SK-N-SH (cell line): ENCODE results near the gene SLC11A1. TPM values are rescaled to one million over a fixed set of nuclear protein-coding genes. Genes with fewer than 3 reads are reported as not detected.

Experiments
- CTCF ChIA-PET: fragments of 300-600, 350-600 bp; formaldehyde crosslinking; extraction: SDS; loops from one replicate; lab custom pipeline; 2021; lab: Yijun Ruan, JAX
- POLR2A ChIA-PET: fragments of 350-600 bp; sonication (Branson Sonifier 250); formaldehyde crosslinking; extraction: SDS; loops from one replicate; lab custom pipeline; 2020; ENCODE audit warnings: antibody characterized with exemption, inconsistent platforms; lab: Yijun Ruan, JAX
- DNase-seq: peaks from one replicate; pipeline ENCODE4 v3.0.0; 2012
- H2AFZ ChIP-seq: fragments of 200-600 bp; sonication (generic); 2 replicates; pipeline ENCODE4 v1.8.1; 2016; ENCODE audit warnings: antibody characterized with exemption, mild to moderate bottlenecking, low read depth
- H3F3A ChIP-seq: fragments of 200-600 bp; sonication (generic); replicated peaks from 2 replicates; pipeline ENCODE3; 2016; ENCODE audit warnings: antibody characterized with exemption, mild to moderate bottlenecking; ENCODE audit not compliant: insufficient read depth
- H3K27ac ChIP-seq, 2 experiments: fragments of 200-500 bp in 1 of 2; fragments of 200-600 bp in 1 of 2; sonication (Bioruptor generic) in 1 of 2; sonication (generic), shearing (Covaris generic) in 1 of 2; 2 replicates each; pipeline versions ENCODE4 v1.5.1 to v1.6.1; 2014 to 2016; ENCODE audit warnings: low read depth in 2 of 2, inconsistent platforms in 1 of 2, low read length in 1 of 2, mild to moderate bottlenecking in 1 of 2, mixed read lengths in 1 of 2
- H3K27me3 ChIP-seq: fragments of 200-600 bp; sonication (generic), shearing (Covaris generic); 2 replicates; pipeline ENCODE4 v1.6.1; 2016; ENCODE audit warnings: mixed run types; ENCODE audit not compliant: insufficient read depth
- H3K36me3 ChIP-seq, 2 experiments: fragments of 200-500 bp in 1 of 2; fragments of 200-600 bp in 1 of 2; sonication (Bioruptor generic) in 1 of 2; sonication (generic) in 1 of 2; replicated peaks in 1 of 2; 2 replicates each; pipeline versions ENCODE3 to v1.5.1; 2014 to 2016; ENCODE audit warnings: low read length in 1 of 2, mild to moderate bottlenecking in 1 of 2; ENCODE audit not compliant: insufficient read depth in 2 of 2, control insufficient read depth in 1 of 2
- H3K4me1 ChIP-seq, 2 experiments: fragments of 200-500 bp in 1 of 2; fragments of 200-600 bp in 1 of 2; sonication (Bioruptor generic) in 1 of 2; sonication (generic), shearing (Covaris generic) in 1 of 2; 2 replicates each; pipeline versions ENCODE4 v1.5.1 to v1.6.1; 2014 to 2016; ENCODE audit warnings: low read depth in 1 of 2, low read length in 1 of 2, mixed run types in 1 of 2; ENCODE audit not compliant: insufficient read depth in 2 of 2, control insufficient read depth in 1 of 2
- H3K4me2 ChIP-seq: fragments of 200-600 bp; sonication (generic), shearing (Covaris generic); 2 replicates; pipeline ENCODE4 v1.6.1; 2017; ENCODE audit warnings: mixed run types
- H3K4me3 ChIP-seq, 2 experiments: fragments of 200-500 bp in 1 of 2; fragments of 200-600 bp in 1 of 2; sonication (Bioruptor generic) in 1 of 2; sonication (generic), shearing (Covaris generic) in 1 of 2; 2 replicates each; pipeline versions ENCODE4 v1.5.1 to v1.8.1; 2014 to 2016; ENCODE audit warnings: low read depth in 2 of 2, inconsistent platforms in 1 of 2, low read length in 1 of 2, mild to moderate bottlenecking in 1 of 2, mixed read lengths in 1 of 2, moderate library complexity in 1 of 2
- H3K79me2 ChIP-seq: fragments of 200-600 bp; sonication (generic); 2 replicates; pipeline ENCODE4 v1.8.1; 2017; ENCODE audit warnings: mild to moderate bottlenecking; ENCODE audit not compliant: insufficient read depth
- H3K9ac ChIP-seq: fragments of 200-600 bp; sonication (generic); 2 replicates; pipeline ENCODE4 v1.6.1; 2017; ENCODE audit warnings: mixed run types
- H3K9me2 ChIP-seq: fragments of 200-600 bp; sonication (generic); 2 replicates; pipeline ENCODE4 v1.6.1; 2017; ENCODE audit warnings: mixed run types
- H3K9me3 ChIP-seq: fragments of 200-600 bp; sonication (generic); 2 replicates; pipeline ENCODE4 v1.6.1; 2017; ENCODE audit warnings: mixed run types, mild to moderate bottlenecking, moderate library complexity
- H4K20me1 ChIP-seq: fragments of 200-600 bp; sonication (generic); 2 replicates; pipeline ENCODE4 v1.6.1; 2017; ENCODE audit warnings: mild to moderate bottlenecking, mixed run types; ENCODE audit not compliant: insufficient read depth
- ELF1 ChIP-seq: IDR thresholded peaks from 2 replicates; pipeline ENCODE4 v1.4.0; 2012
- EZH2phosphoT487 ChIP-seq: fragments of 200-600 bp; sonication (generic); IDR thresholded peaks from 2 replicates; pipeline ENCODE4 v1.6.1; 2017; ENCODE audit warnings: low read depth, mixed run types, mild to moderate bottlenecking, antibody characterized with exemption, moderate library complexity, borderline replicate concordance
- FOSL2 ChIP-seq: IDR thresholded peaks from 2 replicates; pipeline ENCODE4 v1.4.0; 2012; ENCODE audit warnings: low read depth, mild to moderate bottlenecking, moderate library complexity, borderline replicate concordance
- FOXM1 ChIP-seq: IDR thresholded peaks from 2 replicates; pipeline ENCODE4 v1.4.0; 2012; ENCODE audit warnings: low read depth, mild to moderate bottlenecking
- GABPA ChIP-seq: IDR thresholded peaks from 2 replicates; pipeline ENCODE4 v1.4.0; 2012; ENCODE audit warnings: low read depth, mild to moderate bottlenecking
- GATA2 ChIP-seq: sonication (generic); formaldehyde crosslinking; IDR thresholded peaks from 2 replicates; pipeline ENCODE4 v1.5.0; 2020; ENCODE audit warnings: mild to moderate bottlenecking, missing genetic modification reagents
- JUND ChIP-seq: IDR thresholded peaks from 2 replicates; pipeline ENCODE4 v1.4.0; 2012
- MEF2A ChIP-seq: IDR thresholded peaks from 2 replicates; pipeline ENCODE4 v1.4.0; 2012; ENCODE audit warnings: low read depth, borderline replicate concordance
- MXI1 ChIP-seq: IDR thresholded peaks from 2 replicates; pipeline ENCODE4 v1.6.1; 2012; ENCODE audit warnings: mild to moderate bottlenecking, low read depth, low read length, improper control_type of control experiment
- NRF1 ChIP-seq: IDR thresholded peaks from 2 replicates; pipeline ENCODE4 v1.6.1; 2012; ENCODE audit warnings: low read depth, mild to moderate bottlenecking, low read length
- POLR2AphosphoS5 ChIP-seq: IDR thresholded peaks from 2 replicates; pipeline ENCODE4 v1.6.1; 2012; ENCODE audit warnings: low read depth, low read length
- RCOR1 ChIP-seq: fragments of 150-350 bp; IDR thresholded peaks from 2 replicates; pipeline ENCODE4 v1.6.1; 2017; ENCODE audit warnings: antibody characterized with exemption, low read length
- SIN3A ChIP-seq: IDR thresholded peaks from 2 replicates; pipeline ENCODE4 v1.6.1; 2012; ENCODE audit warnings: low read depth, mild to moderate bottlenecking, low read length, moderate library complexity, borderline replicate concordance
- SMC3 ChIP-seq: IDR thresholded peaks from 2 replicates; pipeline ENCODE4 v1.6.1; 2012; ENCODE audit warnings: low read depth, low read length, improper control_type of control experiment
- TEAD4 ChIP-seq: IDR thresholded peaks from 2 replicates; pipeline ENCODE4 v1.4.0; 2012; ENCODE audit warnings: mild to moderate bottlenecking, borderline replicate concordance; ENCODE audit not compliant: insufficient read depth
- YY1 ChIP-seq: IDR thresholded peaks from 2 replicates; pipeline ENCODE4 v1.4.0; 2012; ENCODE audit warnings: low read depth, mild to moderate bottlenecking
- WGBS: methylation state at CpG from one replicate; pipeline ENCODE4 v1.1.6; 2017; ENCODE audit warnings: low lambda C conversion rate; 5-methylcytosine and 5-hydroxymethylcytosine counted together
- polyA plus RNA-seq, 3 experiments: library from polyadenylated mRNA; depleted of rRNA; stranded (reverse); fragments of >200 nt; gene quantifications; 2 replicates each; pipeline ENCODE4 v1.2.3, GENCODE V29; 2012
- TF ChIP-seq, protein P1 (sequence below): fragments of 150-350 bp; IDR thresholded peaks from 2 replicates; pipeline ENCODE4 v1.6.1; 2016; ENCODE audit warnings: mild to moderate bottlenecking, low read depth, low read length
- TF ChIP-seq, protein P2 (sequence below): fragments of 150-350 bp; IDR thresholded peaks from 2 replicates; pipeline ENCODE4 v1.6.1; 2017; ENCODE audit warnings: antibody characterized with exemption, low read length, low read depth, borderline replicate concordance
- TF ChIP-seq, protein P3 (sequence below): fragments of 200-600 bp; sonication (generic); IDR thresholded peaks from 2 replicates; pipeline ENCODE4 v1.6.1; 2017; ENCODE audit warnings: antibody characterized with exemption, mild to moderate bottlenecking, moderate library complexity
- TF ChIP-seq, protein P4 (sequence below): IDR thresholded peaks from 2 replicates; pipeline ENCODE4; 2012
- TF ChIP-seq, protein P5 (sequence below): IDR thresholded peaks from 2 replicates; pipeline ENCODE4 v1.4.0; 2012; ENCODE audit warnings: low read depth

Gene SLC11A1
- polyA plus RNA-seq, 1 of the 3 experiments (the other 2 are of a cell fraction) = 0.26 TPM

DNA sequence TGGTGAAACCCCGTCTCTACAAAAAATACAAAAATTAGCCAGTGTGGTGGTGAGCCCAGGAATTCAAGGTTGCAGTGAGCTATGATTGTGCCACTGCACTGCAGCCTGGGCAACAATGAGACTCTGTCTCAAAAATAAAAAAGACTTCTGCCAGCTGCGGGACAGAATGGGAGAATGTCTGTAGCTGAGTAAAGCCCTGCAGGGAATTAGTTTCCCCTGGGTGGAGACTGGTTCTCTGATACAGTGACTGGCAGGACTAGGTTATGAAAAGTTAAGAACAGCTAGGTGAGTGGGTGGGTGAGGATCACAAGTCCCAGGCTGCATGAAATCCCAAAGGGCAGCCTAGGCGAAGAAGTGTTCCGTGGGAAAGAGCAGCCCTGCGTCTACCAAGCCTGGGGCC lies 39.2 kb upstream of the SLC11A1 start:
- Histone ChIP-seq H3K27ac (no peak overlapping the region), H3K4me2 (no peak overlapping the region), H3K79me2 (no peaks in the 10 kb centered on the region), H2AFZ (no peak overlapping the region), H3K4me3 (no peak overlapping the region), H3K27me3 (no peaks in the 10 kb centered on the region), H3K9me3 (no peaks in the 10 kb centered on the region), H3K36me3 (no peaks in the 10 kb centered on the region), H3K9me2 (no peaks in the 10 kb centered on the region), H3K4me1 (no peaks in the 10 kb centered on the region), H4K20me1 (no peaks in the 10 kb centered on the region), H3F3A (no peaks in the 10 kb centered on the region), H3K9ac (no peak overlapping the region)
- TF ChIP-seq ELF1 = no peak
- no peak for TF ChIP-seq MEF2A
- no peak for TF ChIP-seq NRF1
- TF ChIP-seq, protein P1, sequence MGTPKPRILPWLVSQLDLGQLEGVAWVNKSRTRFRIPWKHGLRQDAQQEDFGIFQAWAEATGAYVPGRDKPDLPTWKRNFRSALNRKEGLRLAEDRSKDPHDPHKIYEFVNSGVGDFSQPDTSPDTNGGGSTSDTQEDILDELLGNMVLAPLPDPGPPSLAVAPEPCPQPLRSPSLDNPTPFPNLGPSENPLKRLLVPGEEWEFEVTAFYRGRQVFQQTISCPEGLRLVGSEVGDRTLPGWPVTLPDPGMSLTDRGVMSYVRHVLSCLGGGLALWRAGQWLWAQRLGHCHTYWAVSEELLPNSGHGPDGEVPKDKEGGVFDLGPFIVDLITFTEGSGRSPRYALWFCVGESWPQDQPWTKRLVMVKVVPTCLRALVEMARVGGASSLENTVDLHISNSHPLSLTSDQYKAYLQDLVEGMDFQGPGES = no peak
- TF ChIP-seq EZH2phosphoT487 = no peak
- no peak for TF ChIP-seq GATA2
- TF ChIP-seq GABPA = no peak
- TF ChIP-seq, protein P2, sequence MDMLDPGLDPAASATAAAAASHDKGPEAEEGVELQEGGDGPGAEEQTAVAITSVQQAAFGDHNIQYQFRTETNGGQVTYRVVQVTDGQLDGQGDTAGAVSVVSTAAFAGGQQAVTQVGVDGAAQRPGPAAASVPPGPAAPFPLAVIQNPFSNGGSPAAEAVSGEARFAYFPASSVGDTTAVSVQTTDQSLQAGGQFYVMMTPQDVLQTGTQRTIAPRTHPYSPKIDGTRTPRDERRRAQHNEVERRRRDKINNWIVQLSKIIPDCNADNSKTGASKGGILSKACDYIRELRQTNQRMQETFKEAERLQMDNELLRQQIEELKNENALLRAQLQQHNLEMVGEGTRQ = no peak
- TF ChIP-seq, protein P3, sequence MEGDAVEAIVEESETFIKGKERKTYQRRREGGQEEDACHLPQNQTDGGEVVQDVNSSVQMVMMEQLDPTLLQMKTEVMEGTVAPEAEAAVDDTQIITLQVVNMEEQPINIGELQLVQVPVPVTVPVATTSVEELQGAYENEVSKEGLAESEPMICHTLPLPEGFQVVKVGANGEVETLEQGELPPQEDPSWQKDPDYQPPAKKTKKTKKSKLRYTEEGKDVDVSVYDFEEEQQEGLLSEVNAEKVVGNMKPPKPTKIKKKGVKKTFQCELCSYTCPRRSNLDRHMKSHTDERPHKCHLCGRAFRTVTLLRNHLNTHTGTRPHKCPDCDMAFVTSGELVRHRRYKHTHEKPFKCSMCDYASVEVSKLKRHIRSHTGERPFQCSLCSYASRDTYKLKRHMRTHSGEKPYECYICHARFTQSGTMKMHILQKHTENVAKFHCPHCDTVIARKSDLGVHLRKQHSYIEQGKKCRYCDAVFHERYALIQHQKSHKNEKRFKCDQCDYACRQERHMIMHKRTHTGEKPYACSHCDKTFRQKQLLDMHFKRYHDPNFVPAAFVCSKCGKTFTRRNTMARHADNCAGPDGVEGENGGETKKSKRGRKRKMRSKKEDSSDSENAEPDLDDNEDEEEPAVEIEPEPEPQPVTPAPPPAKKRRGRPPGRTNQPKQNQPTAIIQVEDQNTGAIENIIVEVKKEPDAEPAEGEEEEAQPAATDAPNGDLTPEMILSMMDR = no peak
- no peak for TF ChIP-seq MXI1
- TF ChIP-seq YY1 = no peak
- no peak for TF ChIP-seq TEAD4
- TF ChIP-seq, protein P4, sequence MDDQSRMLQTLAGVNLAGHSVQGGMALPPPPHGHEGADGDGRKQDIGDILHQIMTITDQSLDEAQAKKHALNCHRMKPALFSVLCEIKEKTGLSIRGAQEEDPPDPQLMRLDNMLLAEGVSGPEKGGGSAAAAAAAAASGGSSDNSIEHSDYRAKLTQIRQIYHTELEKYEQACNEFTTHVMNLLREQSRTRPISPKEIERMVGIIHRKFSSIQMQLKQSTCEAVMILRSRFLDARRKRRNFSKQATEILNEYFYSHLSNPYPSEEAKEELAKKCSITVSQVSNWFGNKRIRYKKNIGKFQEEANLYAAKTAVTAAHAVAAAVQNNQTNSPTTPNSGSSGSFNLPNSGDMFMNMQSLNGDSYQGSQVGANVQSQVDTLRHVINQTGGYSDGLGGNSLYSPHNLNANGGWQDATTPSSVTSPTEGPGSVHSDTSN = no peak
- WGBS = 98% methylated on average over 5 of the region's 5 CpGs
- POLR2A ChIA-PET = no interaction called here
- CTCF ChIA-PET = interaction anchor here (3.1 to 3.8 kb wide), 2 partner anchors 14 to 41 kb away, joined by 12 to 19 read pairs; partner anchors contain the start of gene CATIP
- DNase-seq = no peak

DNA sequence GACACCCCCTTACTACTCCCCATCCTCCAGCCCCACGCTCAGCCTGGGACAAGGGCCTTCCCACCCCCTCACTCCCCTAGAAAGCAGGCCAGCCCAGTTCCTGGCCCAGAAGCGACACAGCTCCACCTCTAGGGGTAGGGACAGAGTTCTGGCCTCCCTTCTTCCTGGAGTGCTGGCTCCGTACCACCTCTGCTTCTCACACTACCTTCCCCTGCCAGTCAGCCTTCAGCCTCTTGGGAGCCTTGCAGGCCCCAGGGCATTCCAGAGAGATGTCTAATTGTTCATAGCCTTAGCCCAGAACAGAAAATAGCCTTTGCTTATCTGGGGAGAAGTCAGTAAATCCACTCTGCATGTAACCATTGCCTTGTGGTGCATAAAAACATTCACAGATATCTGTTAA lies 38.5 kb upstream of the SLC11A1 start:
- Histone ChIP-seq H3K9ac (no peak overlapping the region), H3K4me2 (no peak overlapping the region), H3K36me3 (no peaks in the 10 kb centered on the region), H3K9me3 (no peaks in the 10 kb centered on the region), H2AFZ (no peak overlapping the region), H3K27me3 (no peaks in the 10 kb centered on the region), H4K20me1 (no peaks in the 10 kb centered on the region), H3F3A (no peaks in the 10 kb centered on the region), H3K4me1 (no peaks in the 10 kb centered on the region), H3K27ac (no peak overlapping the region), H3K79me2 (no peaks in the 10 kb centered on the region), H3K4me3 (no peak overlapping the region), H3K9me2 (no peaks in the 10 kb centered on the region)
- 100% methylated on average over 3 of the region's 3 CpGs for WGBS
- POLR2A ChIA-PET = no interaction called here
- CTCF ChIA-PET = interaction anchor here (1.0 to 3.8 kb wide), 3 partner anchors 13 to 53 kb away, joined by 3 to 19 read pairs (median 12); partner anchors contain the start of gene CATIP
- DNase-seq = no peak
- TF ChIP-seq JUND = no peak
- TF ChIP-seq, protein P1 = no peak
- no peak for TF ChIP-seq SMC3
- no peak for TF ChIP-seq FOSL2
- no peak for TF ChIP-seq RCOR1
- TF ChIP-seq, protein P5, sequence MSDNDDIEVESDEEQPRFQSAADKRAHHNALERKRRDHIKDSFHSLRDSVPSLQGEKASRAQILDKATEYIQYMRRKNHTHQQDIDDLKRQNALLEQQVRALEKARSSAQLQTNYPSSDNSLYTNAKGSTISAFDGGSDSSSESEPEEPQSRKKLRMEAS = no peak
- no peak for TF ChIP-seq SIN3A
- TF ChIP-seq TEAD4 = no peak
- no peak for TF ChIP-seq FOXM1
- TF ChIP-seq POLR2AphosphoS5 = no peak
